T-helper 22 cell (primary cell): ENCODE results near the gene C4BPA.

Source experiments
- DNase-seq: peaks from one replicate; pipeline ENCODE4 v3.0.0-alpha.2; 2020; ENCODE audit warnings: low read depth

C4BPA gene

GRCh38 chr1:207103892-207104373 is at the start of gene C4BPA:
Gene C4BPA (plus strand): TSS chr1:207104233. CDS start chr1:207113026, 8,793 bp downstream.
- no peak for DNase-seq

GRCh38 chr1:207054491-207054890 is 49.5 kb upstream of the C4BPA start:
- DNase-seq = no peak

GRCh38 chr1:207055386-207056001 is 48.5 kb upstream of the C4BPA start:
- DNase-seq = no peak

GRCh38 chr1:207056673-207057072 is 47.4 kb upstream of the C4BPA start:
- no peak for DNase-seq

GRCh38 chr1:207058252-207058651 is 45.8 kb upstream of the C4BPA start:
- DNase-seq = no peak

- no peak for DNase-seq
Observed at GRCh38 chr1:207058878-207059867, 44.9 kb upstream of the C4BPA start.

GRCh38 chr1:207059881-207060280 is 44.2 kb upstream of the C4BPA start:
- DNase-seq = no peak

- DNase-seq = no peak
Observed at GRCh38 chr1:207060596-207060995, 43.4 kb upstream of the C4BPA start.

- DNase-seq = no peak
Observed at GRCh38 chr1:207062058-207062457, 42.0 kb upstream of the C4BPA start.

GRCh38 chr1:207063014-207063413 is 41.0 kb upstream of the C4BPA start:
- DNase-seq = no peak

- DNase-seq = no peak
Observed at GRCh38 chr1:207064561-207064960, 39.5 kb upstream of the C4BPA start.

GRCh38 chr1:207067185-207067584 is 36.8 kb upstream of the C4BPA start:
- DNase-seq = no peak

GRCh38 chr1:207067665-207068064 is 36.4 kb upstream of the C4BPA start:
- DNase-seq = no peak

GRCh38 chr1:207069061-207069460 is 35.0 kb upstream of the C4BPA start:
- no peak for DNase-seq

GRCh38 chr1:207069858-207070506 is 34.1 kb upstream of the C4BPA start:
- DNase-seq = no peak

GRCh38 chr1:207070811-207071210 is 33.2 kb upstream of the C4BPA start:
- no peak for DNase-seq

- DNase-seq = no peak
Observed at GRCh38 chr1:207071426-207071825, 32.6 kb upstream of the C4BPA start.

GRCh38 chr1:207072233-207072632 is 31.8 kb upstream of the C4BPA start:
- DNase-seq = no peak

GRCh38 chr1:207073906-207074820 is 29.9 kb upstream of the C4BPA start:
- no peak for DNase-seq

- no peak for DNase-seq
Observed at GRCh38 chr1:207076181-207076955, 27.7 kb upstream of the C4BPA start.

- DNase-seq = no peak
Observed at GRCh38 chr1:207077012-207077411, 27.0 kb upstream of the C4BPA start.
